ENCODE results near the gene INPP4B. TPM values are rescaled to one million over a fixed set of nuclear protein-coding genes. Genes with fewer than 3 reads are reported as not detected.

Gene INPP4B
- total and polyA plus RNA-seq, 2 of the 4 experiments (the other 2 are of a cell fraction) = 1.8 to 14.0 TPM

GRCh38 chr4:142383800-142384470 is 462.2 kb downstream of the INPP4B start:
- ATAC-seq (ENCODE audit: low read depth) (no peak), DNase-seq (no peak)
- Histone ChIP-seq H3K4me1 (ENCODE audit: control insufficient read depth, insufficient read depth, low read length) (peaks cover 8% of the 10 kb centered on the region), H3K56ac (ENCODE audit: extremely low read depth, insufficient read depth, low read length) (no peak overlapping the region), H2AFZ (replicated peaks; ENCODE audit: low read length, poor library complexity) (no peak overlapping the region), H2BK20ac (ENCODE audit: low read depth, low read length) (no peak overlapping the region), H3K9me1 (ENCODE audit: insufficient read depth, low read length) (peaks cover 3% of the 10 kb centered on the region; the same call in 1 of the 2 replicates), H3K14ac (replicated peaks; ENCODE audit: low read depth, low read length) (0 out of 2 replicates have a peak overlapping the region, but pooled peaks have one; percentile 40), H3K9ac (ENCODE audit: low read depth, low read length) (no peak overlapping the region), H3K27ac (ENCODE audit: insufficient read depth, low read length) (no peak overlapping the region), H3K27me3 (ENCODE audit: control insufficient read depth, insufficient read depth, low read length) (no peaks in the 10 kb centered on the region), H2BK5ac (ENCODE audit: low read depth, low read length, poor library complexity, severe bottlenecking) (no peak overlapping the region), H3K4me3 (ENCODE audit: insufficient read depth, low read depth, low read length) (no peak overlapping the region), H4K8ac (ENCODE audit: low read depth in 2 of 2, low read length in 2 of 2) (no peak overlapping the region), H3K4ac (ENCODE audit: low read depth, low read length) (no peak overlapping the region), H4K5ac (ENCODE audit: low read depth, low read length) (no peak overlapping the region), H3K23ac (ENCODE audit: low read depth, low read length) (no peak overlapping the region), H2BK15ac (ENCODE audit: low read depth, low read length) (no peak overlapping the region), H3K36me3 (ENCODE audit: control insufficient read depth, insufficient read depth, low read length) (0 out of 2 replicates have a peak, but pooled peaks cover 2% of the 10 kb centered on the region), H4K91ac (ENCODE audit: insufficient read depth, low read depth, low read length) (no peak overlapping the region; the same call in 1 of the 2 replicates), H4K20me1 (ENCODE audit: insufficient read depth, low read length) (no peaks in the 10 kb centered on the region), H3K9me3 (ENCODE audit: control insufficient read depth, insufficient read depth, low read length) (no peaks in the 10 kb centered on the region), H2AK5ac (ENCODE audit: low read depth, low read length) (0 out of 2 replicates have a peak overlapping the region, but pooled peaks have one; percentile 39), H2BK120ac (ENCODE audit: low read depth, low read length) (peak overlapping the region; percentile 22; the same call in 1 of the 2 replicates), H3K4me2 (ENCODE audit: low read depth, low read length) (no peak overlapping the region), H3K18ac (ENCODE audit: low read depth, low read length) (no peak overlapping the region), H2AK9ac (replicated peaks; ENCODE audit: low read depth, low read length, poor library complexity) (no peak overlapping the region), H3K79me1 (ENCODE audit: low read depth in 1 of 2, low read length in 2 of 2) (no peaks in the 10 kb centered on the region)
- dilution Hi-C loops (cut with HindIII; ENCODE audit: low sequenced_read_pairs, unreplicated experiment) (no loop called here), intact Hi-C loops (cut with micrococcal nuclease) (no loop called here), in situ Hi-C loops (cut with MboI; ENCODE audit: low sequenced_read_pairs) (no loop called here)
- CTCF ChIA-PET = no interaction called here
- TF ChIP-seq BHLHE40 (IDR thresholded peaks at IDR 0.05; ENCODE audit: low read depth, low read length) = no peak
- no peak for TF ChIP-seq FOS (IDR thresholded peaks at IDR 0.05; ENCODE audit: low read depth, low read length)
- no peak for TF ChIP-seq MAZ (IDR thresholded peaks at IDR 0.05; ENCODE audit: borderline replicate concordance, low read depth, low read length)
- TF ChIP-seq MXI1 (IDR thresholded peaks at IDR 0.05; ENCODE audit: borderline replicate concordance, low read depth, low read length) = no peak
- no peak for TF ChIP-seq ELK1 (IDR thresholded peaks at IDR 0.05; ENCODE audit: borderline replicate concordance, low read depth, low read length)
- no peak for TF ChIP-seq RAD21 (IDR thresholded peaks at IDR 0.05; ENCODE audit: low read length)
- WGBS, 2 experiments (ENCODE audit: extremely low coverage in 2 of 2, insufficient read length in 1 of 2) = 100% methylated on average over 2 of the region's 4 CpGs; no CpG with 5 or more reads in 1 of the 2 experiments
- no TSS peak for BruUV-seq (replicated peaks)
- POLR2A ChIA-PET (ENCODE audit: unreplicated experiment) = no interaction called here
